Gastroesophageal sphincter (tissue), 3 donors: ENCODE measurements around the gene PPAN.

Experiments
- POLR2A ChIP-seq, 2 donors: fragments of 450-650 bp; IDR thresholded peaks; one replicate each; pipeline ENCODE4 v1.6.1; 2017; ENCODE audit warnings: antibody characterized with exemption in 2 of 2, mild to moderate bottlenecking in 2 of 2, moderate library complexity in 1 of 2
- TF ChIP-seq, protein P1 (sequence below), 4 experiments: fragments of 200-600 bp in 2 of 4; fragments of 450-650 bp in 2 of 4; sonication (generic) in 1 of 4; IDR thresholded peaks; one replicate each; pipeline ENCODE4 v1.5.1; 2017 to 2019; ENCODE audit warnings: antibody characterized with exemption in 4 of 4, mild to moderate bottlenecking in 2 of 4, moderate library complexity in 2 of 4

DNA sequence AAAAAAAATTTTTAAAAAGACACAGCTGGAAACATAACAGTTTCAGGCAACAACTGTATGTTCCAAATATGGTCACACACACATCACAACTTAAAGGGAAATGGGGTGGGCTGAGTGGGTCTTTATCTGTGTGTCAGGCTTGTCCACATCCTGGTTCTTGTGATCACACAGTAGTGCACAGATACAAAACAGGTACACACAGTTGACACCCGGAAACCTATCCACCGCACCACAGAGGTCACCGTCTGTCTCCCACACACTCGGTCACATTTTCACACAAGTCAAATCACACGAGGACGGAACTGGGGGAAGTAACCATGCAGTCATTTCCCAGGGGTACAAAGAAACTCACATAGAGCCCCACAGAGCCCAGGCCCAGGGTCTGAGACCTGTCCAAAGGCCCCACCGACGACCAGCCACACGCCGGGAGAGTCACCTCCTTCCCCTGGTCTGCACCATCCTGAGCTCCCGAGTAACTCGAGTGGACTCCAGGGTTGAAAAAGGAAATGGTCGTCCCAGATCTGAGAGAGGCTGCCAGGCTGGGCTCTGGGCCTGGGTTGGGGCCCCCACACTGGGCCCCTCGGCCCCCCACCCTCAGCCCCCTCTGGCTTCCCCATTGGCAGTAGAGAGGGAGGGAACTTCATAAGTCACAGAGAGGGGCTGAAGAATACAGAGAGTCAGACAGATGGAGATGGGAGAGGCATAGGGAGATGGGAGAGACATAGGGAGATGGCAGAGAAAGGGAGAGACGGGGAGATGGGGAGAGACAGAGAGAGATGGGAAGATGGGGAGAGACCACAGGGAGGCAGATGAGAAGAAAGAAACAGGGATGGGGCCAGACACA, 1.3 kb upstream of the PPAN start:
- no peak for TF ChIP-seq POLR2A (IDR thresholded peaks at IDR 0.05)
- TF ChIP-seq, protein P1, sequence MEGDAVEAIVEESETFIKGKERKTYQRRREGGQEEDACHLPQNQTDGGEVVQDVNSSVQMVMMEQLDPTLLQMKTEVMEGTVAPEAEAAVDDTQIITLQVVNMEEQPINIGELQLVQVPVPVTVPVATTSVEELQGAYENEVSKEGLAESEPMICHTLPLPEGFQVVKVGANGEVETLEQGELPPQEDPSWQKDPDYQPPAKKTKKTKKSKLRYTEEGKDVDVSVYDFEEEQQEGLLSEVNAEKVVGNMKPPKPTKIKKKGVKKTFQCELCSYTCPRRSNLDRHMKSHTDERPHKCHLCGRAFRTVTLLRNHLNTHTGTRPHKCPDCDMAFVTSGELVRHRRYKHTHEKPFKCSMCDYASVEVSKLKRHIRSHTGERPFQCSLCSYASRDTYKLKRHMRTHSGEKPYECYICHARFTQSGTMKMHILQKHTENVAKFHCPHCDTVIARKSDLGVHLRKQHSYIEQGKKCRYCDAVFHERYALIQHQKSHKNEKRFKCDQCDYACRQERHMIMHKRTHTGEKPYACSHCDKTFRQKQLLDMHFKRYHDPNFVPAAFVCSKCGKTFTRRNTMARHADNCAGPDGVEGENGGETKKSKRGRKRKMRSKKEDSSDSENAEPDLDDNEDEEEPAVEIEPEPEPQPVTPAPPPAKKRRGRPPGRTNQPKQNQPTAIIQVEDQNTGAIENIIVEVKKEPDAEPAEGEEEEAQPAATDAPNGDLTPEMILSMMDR (IDR thresholded peaks at IDR 0.05) = no peak
